Stimulated activated CD8-positive, alpha-beta memory T cell treated with anti-CD3 and anti-CD28 coated beads, Interleukin-12 subunit alpha, Interleukin-12 subunit beta, amount 100 ng/mL, for 24 hours (primary cell): ENCODE results near the gene SOX30.
"Not testable (repeated sequence)": the region's sequence is repeated elsewhere in the genome, so short reads cannot be mapped to it uniquely, and the experiment has no call there.

ENCODE experiments used
- DNase-seq: peaks from one replicate; pipeline ENCODE4 v3.0.0-alpha.2; 2020; ENCODE audit errors: extremely low read depth

SOX30 gene

DNA sequence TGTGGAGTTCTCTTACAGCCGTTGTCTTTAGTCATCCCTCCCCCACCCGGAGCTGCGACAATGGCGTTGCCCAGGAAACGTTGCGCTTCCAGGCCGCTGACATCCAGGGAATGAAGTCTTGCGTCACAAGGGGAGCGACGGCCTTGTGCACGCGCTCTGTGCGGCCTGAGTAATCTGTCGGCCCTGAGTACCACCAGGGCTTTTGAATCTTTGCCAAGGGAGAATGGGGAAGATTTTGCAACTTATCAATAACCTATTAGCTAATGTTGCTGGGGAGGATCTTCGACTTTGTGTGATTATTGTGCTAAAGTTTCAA is at the start of gene SOX30:
SOX30 (minus strand) TSS at position 62 of the 316 bp plus-strand sequence. CDS start 360 bp downstream, outside the sequence.
- DNase-seq: no peak

DNA sequence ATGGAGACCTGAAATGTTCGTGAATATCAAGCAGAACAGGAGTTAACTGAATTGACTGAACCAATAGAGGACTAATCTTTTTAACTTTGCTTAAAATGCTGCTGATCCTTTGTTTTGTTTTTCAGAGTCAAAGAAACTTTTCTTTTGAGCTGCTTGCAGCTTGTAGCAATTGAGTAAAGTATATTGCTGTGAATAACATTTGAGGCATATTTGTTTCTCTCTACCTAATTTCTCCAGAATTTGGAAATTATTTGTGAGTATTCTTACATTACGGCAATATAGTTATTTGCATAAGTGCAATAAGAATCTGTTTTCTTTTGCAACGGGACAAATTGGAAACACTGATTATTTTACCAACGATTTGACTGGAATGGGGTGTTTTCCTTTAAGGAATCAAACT is 46.4 kb upstream of the SOX30 start:
- not testable (repeated sequence) for DNase-seq

DNA sequence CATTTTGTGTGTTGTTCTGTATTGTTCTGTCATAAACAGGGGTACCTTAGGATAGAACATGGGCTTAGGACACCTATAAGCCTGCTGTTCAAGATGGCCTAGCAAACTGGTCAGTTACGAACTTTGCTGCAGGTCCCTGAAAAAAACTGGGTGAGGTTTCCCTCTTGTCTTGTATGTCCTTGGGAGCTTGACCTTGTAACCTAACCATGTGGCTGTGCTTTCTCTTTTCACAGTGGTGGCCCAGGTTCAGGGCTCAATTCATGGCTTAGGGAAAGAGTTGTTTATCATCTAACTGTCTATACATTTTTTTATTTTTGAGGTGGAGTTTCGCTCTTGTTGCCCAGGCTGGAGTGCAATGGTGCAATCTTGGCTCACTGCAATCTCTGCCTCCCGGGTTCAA is 43.9 kb upstream of the SOX30 start:
- not testable (repeated sequence) for DNase-seq

DNA sequence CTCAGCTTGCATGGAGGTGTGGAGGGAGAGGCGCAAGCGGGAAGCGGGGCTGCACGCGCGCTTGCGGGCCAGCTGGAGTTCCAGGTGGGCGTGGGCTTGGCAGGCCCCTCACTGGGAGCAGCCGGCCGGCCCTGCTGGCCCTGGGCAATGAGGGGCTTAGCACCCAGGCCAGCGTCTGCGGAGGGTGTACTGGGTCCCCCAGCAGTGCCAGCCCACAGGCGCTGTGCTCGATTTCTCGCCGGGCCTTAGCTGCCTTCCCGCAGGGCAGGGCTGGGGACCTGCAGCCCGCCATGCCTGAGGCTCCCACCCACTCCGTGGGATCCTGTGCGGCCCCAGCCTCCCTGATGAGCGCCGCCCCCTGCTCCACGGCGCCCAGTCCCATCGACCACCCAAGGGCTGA is 41.6 kb upstream of the SOX30 start:
- DNase-seq: not testable (repeated sequence)

DNA sequence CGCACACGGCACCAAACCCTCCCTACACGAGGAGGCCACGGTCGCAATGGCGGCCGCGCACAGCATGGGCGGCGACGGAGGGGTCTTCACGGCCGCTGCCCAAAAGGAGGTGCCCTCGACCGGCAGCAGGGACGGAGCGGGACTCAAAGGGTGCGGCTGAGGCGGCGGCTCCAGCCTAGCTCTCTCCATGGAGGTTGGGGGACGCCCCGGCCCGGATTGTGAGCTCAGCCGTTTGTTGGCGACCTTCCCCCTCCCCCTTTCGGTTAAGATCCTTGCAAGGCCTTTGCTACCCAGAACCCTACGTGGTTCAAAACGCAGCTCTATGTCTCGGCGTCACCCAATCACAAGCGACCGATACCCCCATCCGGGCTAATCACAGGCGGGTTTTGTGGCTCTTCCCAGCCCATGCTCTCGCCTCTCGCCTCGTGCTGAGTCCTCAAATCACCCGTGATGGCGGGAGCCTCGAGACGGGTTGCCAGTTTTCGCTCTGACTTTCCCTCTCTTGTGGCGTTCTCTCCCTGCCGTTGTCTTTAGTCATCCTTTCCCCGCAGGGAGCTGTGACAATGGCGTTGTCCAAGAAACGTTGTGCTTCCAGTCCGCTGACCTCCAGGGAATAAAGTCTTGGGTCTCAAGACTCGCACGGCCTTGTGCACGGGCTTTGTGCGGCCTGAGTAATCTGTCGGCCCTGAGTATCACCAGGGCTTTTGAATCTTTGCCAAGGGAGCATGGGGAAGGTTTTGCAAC is 38.6 kb upstream of the SOX30 start:
- no peak for DNase-seq

DNA sequence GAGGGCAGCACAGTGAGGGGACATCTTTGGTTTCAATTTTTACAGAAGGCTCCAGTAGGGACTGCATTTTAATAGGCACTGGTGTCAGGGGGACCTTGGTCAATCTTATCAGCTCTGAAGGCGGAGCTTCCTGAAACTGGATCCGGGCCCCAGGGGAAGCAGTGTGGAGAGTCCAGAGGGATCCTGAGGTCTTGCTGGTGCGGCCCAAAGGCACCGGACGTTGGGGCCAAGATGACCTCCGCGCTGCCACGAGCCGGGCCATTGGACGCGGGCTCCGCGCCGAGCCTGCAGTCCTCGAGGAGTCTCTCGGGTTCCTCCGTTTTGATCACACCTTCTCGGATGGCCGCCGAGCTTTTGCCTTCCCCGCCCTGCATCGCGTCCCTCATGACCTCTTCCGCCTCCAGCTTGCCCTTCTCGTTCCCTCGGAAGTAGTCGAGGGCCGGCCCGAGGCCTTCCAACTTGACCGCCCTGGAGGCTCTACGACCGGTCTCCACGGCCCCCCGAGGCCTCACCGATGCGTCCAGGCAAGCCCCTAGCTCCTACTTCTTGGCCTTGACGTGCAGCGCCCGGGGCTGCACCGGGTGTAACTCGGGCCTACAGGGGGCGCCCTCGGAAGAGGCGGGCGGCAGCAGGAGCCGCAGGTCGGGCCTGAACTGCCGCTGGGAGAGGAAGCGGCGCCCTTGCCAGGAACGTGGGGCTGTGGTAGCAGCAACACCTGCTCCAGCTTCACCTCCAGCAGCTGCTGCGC is 37.9 kb upstream of the SOX30 start:
- no peak for DNase-seq

DNA sequence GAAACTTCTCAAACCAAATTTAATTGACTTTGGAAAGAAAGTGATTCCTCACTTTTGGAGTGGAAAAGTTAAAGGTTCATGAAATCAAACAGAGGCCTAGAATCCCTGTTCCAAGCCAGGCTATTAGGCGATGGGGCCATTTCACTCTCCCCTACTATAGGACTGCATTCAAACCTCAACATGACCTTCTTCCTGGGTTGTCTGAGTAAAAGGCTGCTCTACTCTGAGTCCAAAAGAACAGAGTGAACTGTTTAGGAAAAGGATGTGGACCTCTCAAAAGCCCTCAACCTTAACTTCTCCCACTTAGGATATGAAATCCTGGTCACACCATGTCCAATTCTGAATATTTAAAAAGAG is 34.9 kb upstream of the SOX30 start:
- no peak for DNase-seq

DNA sequence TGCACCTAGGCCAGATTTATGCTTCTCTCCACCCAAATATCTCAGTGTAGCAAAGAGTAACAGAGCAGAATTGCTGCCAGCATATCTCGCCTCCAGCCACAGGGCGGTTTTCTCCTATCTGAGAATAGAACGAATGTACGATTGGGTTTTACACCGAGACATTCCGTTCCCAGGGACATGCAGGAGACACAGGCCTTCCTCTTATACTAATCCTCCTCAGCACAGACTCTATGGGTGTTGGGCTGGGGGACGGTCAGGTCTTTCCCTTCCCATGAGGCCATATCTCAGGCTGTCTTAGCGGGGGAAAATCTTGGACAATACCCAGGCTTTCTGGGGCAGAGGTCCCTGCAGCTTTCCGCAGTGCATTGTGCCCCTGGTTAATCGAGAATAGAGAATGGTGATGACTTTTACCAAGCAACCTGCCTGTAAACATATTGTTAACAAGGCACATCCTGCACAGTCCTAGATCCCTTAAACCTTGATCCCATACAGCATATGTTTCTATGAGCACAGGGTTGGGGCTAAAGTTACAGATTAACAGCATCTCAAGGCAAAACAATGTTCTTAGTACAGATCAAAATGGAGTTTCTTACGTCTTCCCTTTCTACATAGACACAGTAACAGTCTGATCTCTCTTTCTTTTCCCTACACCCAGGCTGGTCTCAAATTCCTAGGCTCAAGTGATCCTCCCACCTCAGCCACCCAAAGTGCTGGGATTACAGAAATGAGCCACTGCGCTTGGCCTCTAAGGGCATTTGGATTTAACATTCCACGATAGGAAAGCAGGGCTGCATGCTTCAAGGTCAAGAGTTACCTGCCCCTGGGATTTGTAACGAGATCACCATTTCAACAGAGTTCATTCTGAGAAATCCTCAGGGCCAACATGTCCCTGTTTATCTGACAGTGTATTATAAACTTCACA is 34.3 kb upstream of the SOX30 start:
- DNase-seq: not testable (repeated sequence)

DNA sequence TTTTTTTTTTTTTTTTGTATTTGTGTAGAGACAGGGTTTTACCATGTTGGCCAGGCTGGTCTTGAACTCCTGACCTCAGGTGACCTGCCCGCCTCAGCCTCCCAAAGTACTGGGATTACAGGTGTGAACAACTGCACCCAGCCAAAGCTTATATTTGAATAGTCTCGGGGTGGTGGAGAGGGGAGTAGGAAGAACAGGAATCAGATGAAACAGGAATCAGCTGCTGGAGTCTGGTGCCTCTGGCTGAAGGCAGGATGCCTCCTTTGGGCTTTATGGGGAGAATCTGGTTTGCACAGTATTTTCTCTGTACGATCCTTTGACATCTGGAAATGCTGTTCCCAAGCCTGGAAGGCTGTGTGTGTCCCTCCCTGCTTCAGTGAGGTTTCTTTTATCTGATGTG is 30.0 kb upstream of the SOX30 start:
- DNase-seq: no peak

DNA sequence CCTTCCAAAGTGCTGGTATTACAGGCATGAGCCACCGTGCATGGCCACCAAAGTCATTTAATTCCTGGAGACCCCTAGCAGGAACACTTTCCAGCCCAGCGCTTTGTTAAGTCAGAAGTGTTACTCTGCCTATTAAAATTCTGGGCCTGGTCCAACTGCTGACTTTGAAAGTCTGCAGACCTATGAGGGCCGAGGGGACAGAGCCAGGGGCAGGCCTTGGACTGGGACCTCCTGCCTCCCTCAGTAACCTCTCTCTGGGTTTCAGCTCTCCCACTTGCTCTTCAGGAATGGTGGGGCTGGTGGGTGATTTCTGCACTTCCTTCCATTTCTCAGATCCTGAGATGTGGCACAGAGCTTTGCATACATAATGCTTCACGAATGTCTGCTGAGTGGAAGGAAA is 28.8 kb upstream of the SOX30 start:
- DNase-seq: no peak

DNA sequence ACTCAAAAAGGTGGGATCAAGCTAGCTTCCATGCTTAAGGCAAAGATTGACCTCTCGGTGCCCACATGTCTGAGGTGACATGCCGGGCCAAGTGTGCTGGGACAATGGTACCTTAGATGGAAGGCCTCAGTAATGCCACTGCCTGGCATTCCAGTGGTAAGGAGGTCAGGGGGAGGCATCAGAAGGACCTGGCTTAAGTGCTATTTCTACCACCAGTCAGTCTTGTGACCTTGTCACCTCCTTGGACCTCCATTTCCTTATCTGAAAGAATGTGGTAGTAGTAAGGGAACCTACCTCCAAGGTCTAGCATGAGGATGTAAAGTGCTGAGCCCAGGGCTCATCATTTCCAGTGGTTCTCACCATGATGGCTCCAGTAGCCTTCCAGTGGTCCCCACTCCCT is 28.0 kb upstream of the SOX30 start:
- DNase-seq: no peak

DNA sequence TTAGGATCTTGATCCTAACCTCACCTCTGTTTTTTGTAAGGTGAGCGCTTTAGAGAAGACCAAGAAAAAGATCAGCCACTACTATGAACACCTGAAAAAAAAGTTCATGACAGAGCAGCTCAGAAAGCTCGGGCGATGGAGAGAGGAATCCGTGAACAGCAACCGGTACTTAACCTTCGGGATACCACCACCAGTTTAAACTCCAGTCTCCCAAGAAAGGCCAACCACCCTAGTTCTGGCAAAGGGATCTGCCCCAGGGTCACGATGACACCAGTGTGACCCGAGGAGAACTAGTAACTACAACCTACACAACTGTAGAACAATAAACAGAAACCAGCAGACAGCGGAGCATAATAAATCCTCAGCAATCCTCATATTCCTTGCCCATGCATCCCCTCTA is 27.6 kb upstream of the SOX30 start:
- DNase-seq: no peak

DNA sequence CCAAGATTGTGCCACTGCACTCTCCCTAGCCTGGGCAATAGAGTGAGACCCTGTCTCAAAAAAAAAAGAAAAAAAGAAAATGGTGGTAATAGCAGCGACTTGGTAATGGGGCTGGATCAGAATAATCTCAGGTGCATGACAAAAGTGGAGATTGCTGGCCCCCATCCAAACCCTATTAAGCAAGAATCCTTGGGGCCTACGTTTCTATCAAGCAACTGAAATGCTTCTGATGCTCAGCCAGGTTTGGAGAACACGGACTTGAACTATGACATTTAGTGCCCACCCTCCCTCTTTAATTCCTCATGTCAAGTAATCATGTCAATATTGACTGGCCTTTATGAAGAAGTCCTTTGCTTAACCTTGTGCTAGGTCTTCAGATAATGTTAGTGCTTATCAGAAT is 25.7 kb upstream of the SOX30 start:
- DNase-seq: no peak

DNA sequence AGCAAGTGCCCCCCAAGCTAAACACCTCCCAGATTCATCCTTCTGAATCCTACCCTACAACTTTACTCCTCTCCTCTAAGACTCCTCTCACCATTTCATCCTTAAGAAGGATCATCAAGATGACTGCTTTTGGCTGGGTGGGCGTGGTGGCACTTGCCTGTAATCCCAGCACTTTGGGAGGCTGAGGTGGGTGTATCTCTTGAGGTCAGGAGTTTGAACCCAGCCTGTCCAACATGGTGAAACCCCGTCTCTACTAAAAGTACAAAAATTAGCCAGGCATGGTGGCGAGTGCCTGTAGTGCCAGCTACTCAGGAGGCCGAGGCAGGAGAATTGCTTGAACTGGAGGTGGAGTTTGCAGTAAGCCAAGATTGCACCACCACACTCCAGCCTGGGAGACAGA is 22.1 kb upstream of the SOX30 start:
- not testable (repeated sequence) for DNase-seq

DNA sequence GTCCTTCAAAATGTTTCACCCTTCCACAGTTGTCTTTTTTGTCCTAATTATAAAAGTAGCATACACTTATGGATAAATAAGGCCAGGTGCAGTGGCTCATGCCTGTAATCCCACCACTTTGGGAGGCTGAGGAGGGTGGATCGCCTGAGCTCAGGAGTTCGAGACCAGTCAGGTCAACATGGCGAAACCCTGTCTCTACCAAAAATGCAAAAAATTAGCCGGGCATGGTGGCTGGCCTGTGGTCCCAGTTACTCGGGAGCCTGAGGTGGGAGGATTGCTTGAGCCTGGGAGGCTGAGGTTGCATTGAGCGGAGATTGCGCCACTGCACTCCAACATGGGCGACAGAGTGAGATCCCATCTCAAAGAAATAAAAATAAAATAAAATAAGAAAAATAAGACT is 20.7 kb upstream of the SOX30 start:
- no peak for DNase-seq

DNA sequence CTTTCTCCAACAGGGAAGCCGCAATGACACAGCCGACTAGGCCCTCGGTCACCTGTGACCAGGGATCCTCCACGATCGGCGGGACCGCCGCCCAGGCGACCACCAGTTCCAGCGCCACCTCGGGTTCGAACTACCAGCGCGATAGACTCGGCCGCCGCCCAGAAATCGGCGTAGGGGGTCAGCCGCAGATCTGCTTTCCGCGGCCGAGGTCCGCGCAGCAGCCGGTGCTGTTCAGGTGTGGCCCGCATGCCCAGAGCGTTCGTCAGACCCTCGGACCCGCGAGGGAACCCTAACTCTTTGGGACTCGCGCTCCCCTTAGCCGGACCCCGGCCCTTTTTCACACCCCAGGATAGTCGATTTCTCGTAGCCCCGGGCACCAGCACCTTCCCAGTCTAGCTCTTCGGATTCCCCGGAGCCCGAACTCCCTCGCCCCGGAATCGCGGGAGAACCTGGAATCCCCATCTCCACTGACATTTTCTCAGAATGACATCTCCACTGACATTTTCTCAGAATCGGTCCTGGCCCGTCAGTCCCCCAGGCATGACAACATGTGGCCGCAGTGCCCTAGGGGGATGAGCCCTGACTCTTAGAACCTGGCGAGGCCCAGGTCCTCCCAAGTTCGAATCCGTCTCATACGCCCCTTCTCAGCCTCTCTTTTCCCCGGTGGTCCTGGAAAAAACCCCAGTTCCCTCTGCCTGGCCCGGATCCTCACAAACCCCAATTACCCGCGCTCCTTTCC is 19.5 kb upstream of the SOX30 start:
- no peak for DNase-seq

DNA sequence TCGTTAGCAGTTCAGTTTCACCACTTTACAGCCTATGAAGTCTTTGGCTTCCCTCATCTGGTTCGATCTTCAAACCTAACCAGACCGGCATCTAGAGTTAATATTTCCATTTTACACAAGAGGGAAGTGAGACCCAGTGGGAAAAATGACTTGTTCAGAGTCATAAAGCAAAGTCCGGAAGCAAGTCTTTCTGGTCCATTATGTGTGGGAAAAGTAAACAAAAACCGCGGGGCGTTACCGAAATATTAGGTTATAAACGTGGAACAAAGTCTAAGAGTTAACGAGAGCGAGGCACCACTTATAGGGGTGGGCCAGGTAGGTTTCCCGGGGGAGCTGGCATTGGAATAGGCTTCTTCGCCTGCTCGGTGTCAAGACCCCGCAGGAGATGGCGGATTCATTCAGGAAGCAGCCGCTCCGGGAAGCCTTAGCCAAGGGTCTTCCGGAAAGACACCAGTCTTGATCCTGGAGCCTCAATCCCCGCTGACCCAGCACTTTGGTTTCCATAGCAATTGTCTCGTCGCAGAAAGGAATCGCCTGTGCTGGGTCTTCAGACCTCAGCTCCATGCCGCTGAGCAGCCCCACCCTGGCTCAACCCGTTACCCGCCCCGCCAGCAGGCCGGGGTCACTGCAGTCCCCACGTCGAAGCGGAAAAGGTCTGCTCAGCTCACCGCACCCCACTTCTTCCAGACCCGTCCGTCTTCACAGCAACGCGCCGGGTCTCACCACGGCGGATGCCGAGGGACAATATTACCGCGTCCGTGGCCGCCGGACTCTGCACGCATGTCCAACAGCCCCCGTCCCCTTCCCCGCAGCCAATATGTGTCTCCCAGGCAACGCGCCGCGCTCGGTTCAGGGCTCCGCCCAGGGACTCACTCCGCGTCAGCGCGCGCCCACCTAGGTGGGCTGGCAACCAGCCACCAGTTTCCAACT is 18.7 kb upstream of the SOX30 start, which contains the start of gene C5orf52:
C5orf52 (plus strand) TSS at position 872 of the 930 bp plus-strand sequence. CDS start 82 bp downstream, outside the sequence.
- DNase-seq: no peak

DNA sequence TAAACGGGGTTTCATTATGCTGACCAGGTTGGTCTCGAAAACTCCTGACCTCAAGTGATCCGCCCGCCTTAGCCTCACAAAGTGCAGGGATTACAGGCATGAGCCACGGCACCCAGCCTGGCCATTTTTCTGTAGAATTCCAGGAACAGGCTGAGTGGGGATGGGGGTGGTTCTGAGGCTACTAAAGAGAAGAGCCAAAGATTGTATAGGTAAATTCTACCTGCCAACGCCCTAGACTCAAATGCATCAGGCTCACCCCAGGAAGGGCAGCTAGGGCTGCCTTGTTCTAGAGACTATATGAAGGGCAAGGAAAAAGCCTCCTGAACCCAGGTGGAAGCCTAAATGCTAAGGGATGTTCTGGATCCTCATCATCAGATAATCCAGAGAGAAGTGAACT is 17.5 kb upstream of the SOX30 start:
- DNase-seq: no peak

DNA sequence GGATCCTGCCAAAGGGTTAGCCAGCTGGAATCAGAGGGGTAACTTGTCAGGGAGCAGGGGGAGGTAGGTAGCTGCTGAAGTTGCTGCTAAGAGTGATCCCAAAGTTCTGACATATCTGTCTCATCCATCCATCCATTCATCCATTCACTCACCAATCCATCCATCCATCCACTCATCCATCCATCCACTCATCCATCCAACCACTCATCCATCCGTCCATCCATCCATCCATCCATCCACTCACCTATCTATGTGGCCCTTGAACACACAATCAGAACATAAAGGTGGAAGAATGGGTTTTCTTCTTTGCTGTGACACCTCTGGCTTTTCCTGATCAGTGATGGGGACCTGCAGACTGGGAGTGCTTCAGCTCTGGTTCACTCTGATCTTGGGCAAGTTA is 16.1 kb upstream of the SOX30 start:
- DNase-seq: no peak

DNA sequence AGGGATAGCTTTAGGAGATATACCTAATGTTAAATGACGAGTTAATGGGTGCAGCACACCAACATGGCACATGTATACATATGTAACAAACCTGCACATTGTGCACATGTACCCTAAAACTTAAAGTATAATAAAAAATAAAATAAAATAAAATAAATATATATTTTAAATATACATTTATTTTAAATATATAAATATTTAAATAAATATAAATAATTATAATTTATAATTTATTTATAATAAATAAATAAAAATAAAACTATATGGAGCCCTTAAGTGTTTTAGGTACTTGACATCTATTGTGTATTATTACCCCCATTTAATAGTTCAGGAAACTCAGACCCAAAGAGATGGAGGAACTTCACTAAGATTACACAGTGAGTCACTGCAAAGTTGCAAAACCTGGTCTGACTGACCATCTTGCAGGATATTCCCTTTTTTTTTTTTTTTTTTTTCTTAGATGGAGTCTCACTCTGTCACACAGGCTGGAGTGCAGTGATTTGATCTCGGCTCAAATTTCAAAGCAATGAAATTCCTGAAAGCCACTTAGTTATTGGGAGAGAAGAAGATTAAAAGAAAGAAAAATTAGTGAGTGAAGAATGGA is 13.3 kb upstream of the SOX30 start:
- DNase-seq: no peak
